HEK293T (cell line): Measurements from ENCODE around the gene NPDC1.

Experiments used
- CTCF ChIA-PET: fragments of 350-600 bp; formaldehyde crosslinking; extraction: SDS; loops from one replicate; lab custom pipeline; 2021; ENCODE audit warnings: antibody characterized with exemption, inconsistent platforms; lab: Yijun Ruan, JAX
- POLR2A ChIA-PET: fragments of 350-600 bp; formaldehyde crosslinking; extraction: SDS; loops from one replicate; lab custom pipeline; 2020; ENCODE audit warnings: antibody characterized with exemption, inconsistent platforms; lab: Yijun Ruan, JAX
- DNase-seq: peaks from one replicate; pipeline ENCODE4 v3.0.0; 2012; ENCODE audit warnings: mixed read lengths; ENCODE audit errors: extremely low spot score
- ARNT ChIP-seq: fragments of 450-650 bp; IDR thresholded peaks from 2 replicates; pipeline ENCODE4 v1.6.1; 2017; ENCODE audit warnings: mild to moderate bottlenecking
- BHLHE40 ChIP-seq: fragments of 450-650 bp; IDR thresholded peaks from 2 replicates; pipeline ENCODE4 v1.6.1; 2016; ENCODE audit warnings: mild to moderate bottlenecking, moderate library complexity, borderline replicate concordance
- CTBP1 ChIP-seq: fragments of 450-650 bp; IDR thresholded peaks from 2 replicates; pipeline ENCODE4 v1.6.1; 2016; ENCODE audit warnings: borderline replicate concordance
- ELF4 ChIP-seq: fragments of 450-650 bp; IDR thresholded peaks from 2 replicates; pipeline ENCODE4 v1.6.1; 2017; ENCODE audit warnings: antibody characterized with exemption
- FOXA1 ChIP-seq: fragments of 450-650 bp; IDR thresholded peaks from 2 replicates; pipeline ENCODE4 v1.6.1; 2016; ENCODE audit warnings: mild to moderate bottlenecking
- FOXK2 ChIP-seq: fragments of 450-650 bp; IDR thresholded peaks from 2 replicates; pipeline ENCODE4 v1.6.1; 2016; ENCODE audit warnings: mild to moderate bottlenecking
- FOXM1 ChIP-seq: fragments of 450-650 bp; IDR thresholded peaks from 2 replicates; pipeline ENCODE4 v1.6.1; 2017; ENCODE audit warnings: mild to moderate bottlenecking, borderline replicate concordance
- HDGF ChIP-seq: fragments of 450-650 bp; IDR thresholded peaks from 2 replicates; pipeline ENCODE4 v1.6.1; 2017; ENCODE audit warnings: antibody characterized with exemption, borderline replicate concordance
- L3MBTL2 ChIP-seq: fragments of 450-650 bp; conservative IDR thresholded peaks from 2 replicates; pipeline ENCODE4 v1.6.1; 2016; ENCODE audit warnings: mild to moderate bottlenecking
- LEF1 ChIP-seq: fragments of 450-650 bp; IDR thresholded peaks from 2 replicates; pipeline ENCODE4 v1.6.1; 2017; ENCODE audit warnings: mild to moderate bottlenecking, borderline replicate concordance
- NFRKB ChIP-seq: fragments of 450-650 bp; IDR thresholded peaks from 2 replicates; pipeline ENCODE4 v1.6.1; 2016; ENCODE audit warnings: mild to moderate bottlenecking, moderate library complexity
- SP1 ChIP-seq: fragments of 450-650 bp; IDR thresholded peaks from 2 replicates; pipeline ENCODE4 v1.6.1; 2017
- SUZ12 ChIP-seq: fragments of 450-650 bp; IDR thresholded peaks from 2 replicates; pipeline ENCODE4 v1.6.1; 2016; ENCODE audit warnings: mild to moderate bottlenecking
- TARDBP ChIP-seq: fragments of 450-650 bp; IDR thresholded peaks from 2 replicates; pipeline ENCODE4 v1.6.1; 2016
- ZNF384 ChIP-seq: fragments of 450-650 bp; IDR thresholded peaks from 2 replicates; pipeline ENCODE4 v1.6.1; 2016
- TF ChIP-seq, protein P1 (sequence below): fragments of 450-650 bp; IDR thresholded peaks from 2 replicates; pipeline ENCODE4 v1.6.1; 2016

NPDC1 gene

DNA sequence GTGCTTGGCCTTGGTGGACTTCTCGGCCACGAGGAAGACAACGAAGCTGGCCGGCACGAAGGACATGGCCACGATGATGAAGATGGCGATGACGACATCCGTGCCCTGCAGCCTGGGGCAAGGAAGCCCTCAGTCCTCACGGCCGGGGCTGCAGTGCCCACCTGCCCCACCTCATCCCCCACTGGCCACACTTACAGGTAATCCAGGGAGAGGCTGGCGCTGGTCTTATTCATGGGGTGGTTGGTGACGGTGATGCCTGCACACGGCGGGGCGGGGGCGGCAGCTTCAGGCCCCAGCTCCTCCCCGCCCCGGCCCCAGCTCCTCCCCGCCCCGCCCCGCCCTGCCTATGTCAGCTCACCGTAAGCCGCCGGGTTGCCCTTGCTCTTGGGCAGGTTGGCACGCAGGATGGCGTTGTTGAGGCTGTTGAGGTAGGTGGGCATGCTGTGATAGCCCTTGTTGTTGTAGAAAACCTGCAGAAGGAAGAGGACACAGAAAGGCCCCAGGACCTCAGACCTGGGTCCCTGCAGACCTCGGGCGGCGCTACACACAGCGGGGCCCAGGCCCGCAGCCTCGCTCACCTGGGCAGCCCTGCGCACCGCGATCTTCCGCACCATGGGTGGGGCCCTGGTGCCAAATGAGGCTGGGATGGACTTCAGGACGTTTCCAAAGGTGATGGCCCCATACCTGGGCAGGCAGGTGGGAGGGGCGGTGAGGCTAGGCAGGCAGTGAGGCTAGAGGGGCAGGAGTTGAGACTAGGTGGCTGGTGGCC is 33.9 kb downstream of the NPDC1 start:
- DNase-seq = no peak
- no peak for TF ChIP-seq FOXA1
- TF ChIP-seq ELF4 = no peak
- no peak for TF ChIP-seq CTBP1
- no peak for TF ChIP-seq TARDBP
- no peak for TF ChIP-seq LEF1
- no peak for TF ChIP-seq SUZ12
- TF ChIP-seq, protein P1, sequence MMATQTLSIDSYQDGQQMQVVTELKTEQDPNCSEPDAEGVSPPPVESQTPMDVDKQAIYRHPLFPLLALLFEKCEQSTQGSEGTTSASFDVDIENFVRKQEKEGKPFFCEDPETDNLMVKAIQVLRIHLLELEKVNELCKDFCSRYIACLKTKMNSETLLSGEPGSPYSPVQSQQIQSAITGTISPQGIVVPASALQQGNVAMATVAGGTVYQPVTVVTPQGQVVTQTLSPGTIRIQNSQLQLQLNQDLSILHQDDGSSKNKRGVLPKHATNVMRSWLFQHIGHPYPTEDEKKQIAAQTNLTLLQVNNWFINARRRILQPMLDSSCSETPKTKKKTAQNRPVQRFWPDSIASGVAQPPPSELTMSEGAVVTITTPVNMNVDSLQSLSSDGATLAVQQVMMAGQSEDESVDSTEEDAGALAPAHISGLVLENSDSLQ = no peak
- TF ChIP-seq L3MBTL2 = no peak
- TF ChIP-seq FOXM1 = no peak
- no peak for TF ChIP-seq HDGF
- TF ChIP-seq ARNT = no peak
- no peak for TF ChIP-seq BHLHE40
- no peak for TF ChIP-seq SP1
- TF ChIP-seq ZNF384 = no peak
- TF ChIP-seq NFRKB = no peak
- ChIA-PET CTCF (no interaction called here), POLR2A (interaction anchor here (2.2 kb wide), 1 partner anchor 19 kb away, joined by 6 read pairs; no protein-coding TSS in a partner anchor)

DNA sequence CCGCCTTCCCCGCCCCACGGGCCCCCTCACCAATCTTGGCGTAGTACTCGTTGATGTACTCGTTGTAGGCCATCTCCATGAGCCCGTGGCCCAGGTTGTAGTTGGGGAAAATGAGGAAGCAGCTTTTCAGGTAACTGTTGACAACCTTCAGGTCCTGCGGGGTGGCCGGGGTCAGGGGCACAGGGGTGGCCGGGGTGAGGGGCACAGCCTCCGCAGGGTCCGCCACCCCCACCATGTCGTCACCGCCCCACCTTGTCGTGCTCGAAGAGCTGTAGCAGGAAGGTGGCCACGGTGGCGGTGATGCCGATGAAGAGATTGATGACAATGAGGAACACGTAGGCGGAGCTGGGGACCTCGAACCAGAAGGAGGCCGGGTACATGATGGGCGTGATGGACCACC is 34.8 kb downstream of the NPDC1 start:
- ChIA-PET POLR2A (interaction anchor here (2.2 kb wide), 1 partner anchor 18 kb away, joined by 6 read pairs; no protein-coding TSS in a partner anchor), CTCF (no interaction called here)
- no peak for TF ChIP-seq FOXA1
- TF ChIP-seq SP1 = no peak
- no peak for TF ChIP-seq ARNT
- TF ChIP-seq FOXK2 = no peak
- TF ChIP-seq, protein P1 = no peak
- no peak for TF ChIP-seq ZNF384
- no peak for TF ChIP-seq SUZ12
- TF ChIP-seq FOXM1 = no peak
- TF ChIP-seq L3MBTL2 = no peak
- TF ChIP-seq BHLHE40 = no peak
- TF ChIP-seq CTBP1 = no peak
- no peak for TF ChIP-seq TARDBP
- no peak for TF ChIP-seq ELF4
- TF ChIP-seq HDGF = no peak
- no peak for TF ChIP-seq NFRKB
- TF ChIP-seq LEF1 = no peak
- DNase-seq = no peak

DNA sequence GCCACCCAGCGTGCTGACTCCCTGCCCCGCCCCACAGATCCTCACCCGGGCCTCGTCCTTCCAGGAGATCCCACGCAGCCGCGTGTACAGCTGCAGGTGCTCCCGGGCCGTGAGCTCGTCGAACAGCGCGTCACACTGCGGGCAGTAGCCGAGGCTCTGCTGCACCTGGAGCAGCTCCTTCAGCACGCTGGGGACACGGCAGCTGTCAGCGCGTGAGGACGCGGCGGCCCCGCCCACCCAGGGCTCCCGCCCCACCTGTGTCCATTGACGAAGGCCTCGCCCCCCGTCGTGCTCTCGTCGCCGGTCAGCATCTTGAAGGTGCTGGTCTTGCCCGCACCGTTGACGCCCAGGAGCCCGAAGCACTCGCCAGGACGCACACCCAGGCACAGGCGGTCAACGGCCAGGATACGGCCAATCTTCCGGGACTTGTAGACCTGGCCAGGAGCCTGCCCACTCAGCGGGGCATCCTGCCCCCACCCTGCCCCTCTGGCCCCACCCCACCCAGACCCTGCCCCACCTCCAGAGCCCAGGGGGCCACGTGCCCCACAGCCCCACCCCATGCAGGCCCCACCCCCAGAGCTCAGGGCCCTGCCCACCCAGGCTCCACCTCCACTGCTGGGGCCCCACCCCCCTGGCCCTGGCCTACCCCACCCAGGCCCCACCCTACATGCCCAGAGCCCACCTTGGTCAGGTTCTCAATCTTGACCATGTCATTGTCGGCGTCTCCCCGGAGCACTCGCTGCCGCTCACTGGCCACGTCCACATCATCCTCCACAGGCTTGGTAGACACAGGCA is 35.8 kb downstream of the NPDC1 start:
- no peak for DNase-seq
- POLR2A ChIA-PET = interaction anchor here (2.2 kb wide), 1 partner anchor 17 kb away, joined by 6 read pairs; no protein-coding TSS in a partner anchor
- TF ChIP-seq SUZ12 = no peak
- CTCF ChIA-PET = no interaction called here

DNA sequence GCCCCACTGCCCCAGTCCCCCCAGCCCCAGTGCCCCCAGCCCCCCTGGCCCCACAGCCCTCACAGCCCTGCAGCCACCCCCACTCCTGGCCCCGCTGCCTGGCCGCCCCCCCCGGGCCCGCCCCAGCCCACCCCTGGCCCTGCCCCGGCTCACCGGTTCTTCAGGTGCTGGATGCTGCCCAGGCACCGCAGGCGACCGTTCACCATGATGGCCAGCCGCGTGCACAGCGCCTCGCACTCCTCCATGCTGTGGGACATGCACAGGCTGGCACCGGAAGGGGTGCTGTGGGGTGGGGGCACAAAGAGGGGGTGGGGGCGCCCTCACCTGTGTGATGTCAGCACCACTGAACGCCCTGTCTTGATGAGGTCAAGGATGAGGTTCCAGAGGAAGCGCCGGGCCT is 36.8 kb downstream of the NPDC1 start:
- ChIA-PET CTCF (no interaction called here), POLR2A (no interaction called here)
- no peak for DNase-seq
- TF ChIP-seq, protein P1 = no peak
- no peak for TF ChIP-seq BHLHE40

DNA sequence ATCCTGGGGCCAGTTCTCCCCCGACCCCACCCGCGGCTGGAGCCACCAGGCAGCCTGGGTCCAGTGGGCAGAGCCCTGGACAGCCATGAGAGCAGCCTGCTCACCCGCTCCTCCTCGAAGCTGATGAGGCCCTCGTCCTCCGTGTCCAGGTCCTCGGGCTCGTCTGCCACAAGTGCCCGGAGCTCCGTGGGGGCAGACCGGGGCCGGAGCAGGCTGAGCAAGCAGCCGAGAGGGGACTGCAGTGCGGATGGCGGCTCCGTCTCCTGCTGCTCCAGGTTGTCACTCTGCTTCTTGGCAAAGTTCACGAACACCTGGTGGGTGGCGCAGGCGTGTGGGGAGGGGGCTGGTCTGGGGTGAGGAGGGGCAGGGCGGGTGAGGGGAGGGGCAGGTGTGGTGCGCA is 37.7 kb downstream of the NPDC1 start:
- CTCF ChIA-PET = no interaction called here
- POLR2A ChIA-PET = no interaction called here
- TF ChIP-seq BHLHE40 (no peak), L3MBTL2 (no peak)
- no peak for DNase-seq

DNA sequence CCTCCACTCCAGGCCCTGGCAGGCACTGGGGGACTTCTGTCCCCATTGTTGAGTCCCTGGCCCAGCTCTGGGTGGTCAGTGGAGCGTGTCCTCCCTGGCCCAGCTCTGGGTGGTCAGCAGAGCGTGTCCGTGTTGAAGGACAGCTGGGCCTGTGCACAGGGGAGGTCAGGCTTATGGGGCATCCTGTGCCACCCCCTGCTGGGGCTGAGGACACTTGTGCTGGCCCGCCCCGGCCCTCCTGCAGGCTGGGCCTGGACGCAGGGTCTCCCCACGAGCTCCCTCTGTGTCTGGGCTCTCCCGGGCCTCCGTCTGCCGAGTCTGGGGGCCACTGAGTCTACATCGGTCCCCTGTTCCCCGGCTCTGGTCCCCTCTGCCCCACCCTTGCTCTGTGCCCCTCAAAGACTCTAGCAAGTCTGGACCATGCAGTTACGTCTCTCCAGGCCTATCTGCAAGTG is 38.1 kb downstream of the NPDC1 start:
- no peak for DNase-seq
- CTCF ChIA-PET = interaction anchor here (1.2 kb wide), 1 partner anchor 60 kb away, joined by 3 read pairs; no protein-coding TSS in a partner anchor
- TF ChIP-seq FOXK2 = no peak
- no peak for TF ChIP-seq FOXA1
- TF ChIP-seq, protein P1 = no peak
- TF ChIP-seq NFRKB = no peak
- no peak for TF ChIP-seq ARNT
- no peak for TF ChIP-seq LEF1
- no peak for TF ChIP-seq ELF4
- no peak for TF ChIP-seq L3MBTL2
- no peak for TF ChIP-seq SUZ12
- no peak for TF ChIP-seq CTBP1

More for the DNA sequence above, 38.1 kb downstream of the NPDC1 start:
- POLR2A ChIA-PET = no interaction called here
